OCI-LY1 (cell line): Measurements from ENCODE around the gene TRRAP.

Experiments
- H2AFZ ChIP-seq: fragments of 200-600 bp; sonication (generic), shearing (Covaris generic); 2 replicates; pipeline ENCODE4 v1.6.0; 2014; ENCODE audit warnings: antibody characterized with exemption, mild to moderate bottlenecking, low read length
- H3F3A ChIP-seq: fragments of 200-600 bp; sonication (generic), shearing (Covaris generic); 2 replicates; pipeline ENCODE4 v1.6.0; 2014; ENCODE audit warnings: mild to moderate bottlenecking, antibody characterized with exemption, low read length, moderate library complexity; ENCODE audit not compliant: insufficient read depth
- H3K27ac ChIP-seq: fragments of 200-600 bp; sonication (generic); 2 replicates; pipeline ENCODE4 v1.5.1; 2014; ENCODE audit warnings: low read length, mixed run types, mild to moderate bottlenecking, low read depth; ENCODE audit not compliant: poor library complexity, severe bottlenecking
- H3K27me3 ChIP-seq: fragments of 200-600 bp; sonication (generic); 2 replicates; pipeline ENCODE4 v1.6.0; 2014; ENCODE audit warnings: antibody characterized with exemption, mild to moderate bottlenecking, low read length, moderate library complexity; ENCODE audit not compliant: insufficient read depth
- H3K36me3 ChIP-seq: fragments of 200-600 bp; sonication (generic); 2 replicates; pipeline ENCODE4 v1.6.1; 2014; ENCODE audit warnings: mild to moderate bottlenecking, antibody characterized with exemption, low read length, moderate library complexity, mixed read lengths; ENCODE audit not compliant: insufficient read depth
- H3K4me1 ChIP-seq: fragments of 200-600 bp; sonication (generic); 2 replicates; pipeline ENCODE4 v1.5.1; 2014; ENCODE audit warnings: mild to moderate bottlenecking, low read length, moderate library complexity; ENCODE audit not compliant: insufficient read depth, severe bottlenecking
- H3K4me2 ChIP-seq: fragments of 200-600 bp; sonication (generic), shearing (Covaris generic); 2 replicates; pipeline ENCODE4 v1.6.1; 2014; ENCODE audit warnings: low read length
- H3K4me3 ChIP-seq: fragments of 200-600 bp; sonication (generic); 2 replicates; pipeline ENCODE4 v1.5.1; 2014; ENCODE audit warnings: low read length, low read depth, mild to moderate bottlenecking, mixed read lengths; ENCODE audit not compliant: poor library complexity, severe bottlenecking
- H3K79me2 ChIP-seq: fragments of 200-600 bp; shearing (Covaris generic); 2 replicates; pipeline ENCODE4 v1.6.1; 2016; ENCODE audit warnings: mixed run types, low read length, mixed read lengths; ENCODE audit not compliant: insufficient read depth
- H3K9ac ChIP-seq: fragments of 200-600 bp; sonication (generic), shearing (Covaris generic); 2 replicates; pipeline ENCODE4 v1.6.1; 2014; ENCODE audit warnings: mild to moderate bottlenecking, low read length, mixed read lengths
- H3K9me2 ChIP-seq: fragments of 200-600 bp; sonication (generic), shearing (Covaris generic); 2 replicates; pipeline ENCODE4 v1.6.1; 2014; ENCODE audit warnings: low read depth, mild to moderate bottlenecking, low read length, mixed read lengths
- H3K9me3 ChIP-seq: fragments of 200-600 bp; shearing (Covaris generic); 2 replicates; pipeline ENCODE4 v1.6.1; 2014; ENCODE audit warnings: low read length, mixed read lengths
- H4K20me1 ChIP-seq: fragments of 200-600 bp; sonication (generic), shearing (Covaris generic); 2 replicates; pipeline ENCODE4 v1.6.0; 2016; ENCODE audit warnings: mild to moderate bottlenecking, low read length; ENCODE audit not compliant: insufficient read depth
- EZH2 ChIP-seq: fragments of 200-600 bp; sonication (generic), shearing (Covaris generic); IDR thresholded peaks from 2 replicates; pipeline ENCODE4 v1.8.0; 2017; ENCODE audit warnings: borderline replicate concordance, mixed run types, mild to moderate bottlenecking, antibody characterized with exemption, low read length, moderate library complexity, mixed read lengths
- TF ChIP-seq, protein P1 (sequence below): fragments of 200-600 bp; sonication (generic), shearing (Covaris generic); IDR thresholded peaks from 2 replicates; pipeline ENCODE4 v1.5.1; 2017; ENCODE audit warnings: mild to moderate bottlenecking, antibody characterized with exemption, low read length, moderate library complexity, mixed read lengths

The TRRAP gene

DNA sequence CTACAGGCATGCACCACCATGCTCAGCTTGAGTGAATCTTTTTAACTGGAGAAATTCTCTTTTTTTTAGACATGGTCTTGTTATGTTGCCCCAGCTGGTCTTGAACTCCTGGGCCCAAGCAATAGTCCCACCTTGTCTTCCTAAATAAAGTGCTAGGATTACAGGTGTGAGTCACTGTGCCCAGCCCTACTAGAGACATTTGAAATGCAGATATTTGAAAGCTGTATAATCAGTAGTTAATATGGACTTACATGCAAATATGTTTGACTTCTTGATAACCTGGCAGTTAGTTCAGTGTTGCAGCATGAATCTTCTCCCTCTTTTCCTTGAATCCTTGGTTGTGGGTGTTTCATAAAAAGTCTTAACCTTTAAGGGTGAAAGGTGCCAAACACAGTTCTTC, 8.7 kb downstream of the TRRAP start:
- Histone ChIP-seq H2AFZ (no peak overlapping the region), H3K4me3 (no peak overlapping the region), H3K9me3 (no peaks in the 10 kb centered on the region), H3K79me2 (no peaks in the 10 kb centered on the region), H3K4me2 (no peak overlapping the region), H3K9me2 (no peaks in the 10 kb centered on the region), H3K36me3 (peaks cover 90% of the 10 kb centered on the region), H3K27ac (no peak overlapping the region), H3K4me1 (no peaks in the 10 kb centered on the region), H3K27me3 (no peaks in the 10 kb centered on the region), H3K9ac (no peak overlapping the region), H4K20me1 (no peaks in the 10 kb centered on the region), H3F3A (no peaks in the 10 kb centered on the region)
- TF ChIP-seq, protein P1, sequence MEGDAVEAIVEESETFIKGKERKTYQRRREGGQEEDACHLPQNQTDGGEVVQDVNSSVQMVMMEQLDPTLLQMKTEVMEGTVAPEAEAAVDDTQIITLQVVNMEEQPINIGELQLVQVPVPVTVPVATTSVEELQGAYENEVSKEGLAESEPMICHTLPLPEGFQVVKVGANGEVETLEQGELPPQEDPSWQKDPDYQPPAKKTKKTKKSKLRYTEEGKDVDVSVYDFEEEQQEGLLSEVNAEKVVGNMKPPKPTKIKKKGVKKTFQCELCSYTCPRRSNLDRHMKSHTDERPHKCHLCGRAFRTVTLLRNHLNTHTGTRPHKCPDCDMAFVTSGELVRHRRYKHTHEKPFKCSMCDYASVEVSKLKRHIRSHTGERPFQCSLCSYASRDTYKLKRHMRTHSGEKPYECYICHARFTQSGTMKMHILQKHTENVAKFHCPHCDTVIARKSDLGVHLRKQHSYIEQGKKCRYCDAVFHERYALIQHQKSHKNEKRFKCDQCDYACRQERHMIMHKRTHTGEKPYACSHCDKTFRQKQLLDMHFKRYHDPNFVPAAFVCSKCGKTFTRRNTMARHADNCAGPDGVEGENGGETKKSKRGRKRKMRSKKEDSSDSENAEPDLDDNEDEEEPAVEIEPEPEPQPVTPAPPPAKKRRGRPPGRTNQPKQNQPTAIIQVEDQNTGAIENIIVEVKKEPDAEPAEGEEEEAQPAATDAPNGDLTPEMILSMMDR = no peak
- no peak for TF ChIP-seq EZH2

DNA sequence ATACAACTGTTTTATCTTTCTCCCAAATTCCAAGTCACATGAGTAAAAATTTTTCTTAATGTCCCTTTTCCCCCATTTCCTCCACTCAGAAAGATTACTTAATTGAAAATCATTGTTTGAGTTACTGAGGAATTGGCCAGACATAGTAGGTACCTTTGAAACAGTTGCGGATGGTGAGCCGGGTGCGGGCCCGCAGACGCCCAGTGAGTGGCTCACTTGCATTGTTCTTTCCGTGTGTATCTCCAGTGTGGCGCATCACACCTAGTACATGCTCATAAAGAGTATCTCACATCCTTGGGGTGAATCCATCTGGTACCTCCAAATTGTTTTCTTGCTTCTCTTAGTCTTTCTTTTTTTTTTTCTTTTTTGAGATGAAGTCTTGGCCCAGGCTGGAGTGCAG, 14.3 kb downstream of the TRRAP start:
- no peaks in the 10 kb centered on the region for H4K20me1 ChIP-seq
- H3F3A ChIP-seq = no peaks in the 10 kb centered on the region
- H3K9me2 ChIP-seq = no peaks in the 10 kb centered on the region
- no peaks in the 10 kb centered on the region for H3K79me2 ChIP-seq
- no peak overlapping the region for H3K9ac ChIP-seq
- TF ChIP-seq, protein P1 = no peak
- no peak for TF ChIP-seq EZH2
- H3K36me3 ChIP-seq = peaks cover 92% of the 10 kb centered on the region
- no peaks in the 10 kb centered on the region for H3K27me3 ChIP-seq
- no peak overlapping the region for H3K4me3 ChIP-seq
- H3K27ac ChIP-seq = no peak overlapping the region
- H3K4me2 ChIP-seq = no peak overlapping the region
- no peak overlapping the region for H2AFZ ChIP-seq
- H3K4me1 ChIP-seq = no peaks in the 10 kb centered on the region
- H3K9me3 ChIP-seq = no peaks in the 10 kb centered on the region

DNA sequence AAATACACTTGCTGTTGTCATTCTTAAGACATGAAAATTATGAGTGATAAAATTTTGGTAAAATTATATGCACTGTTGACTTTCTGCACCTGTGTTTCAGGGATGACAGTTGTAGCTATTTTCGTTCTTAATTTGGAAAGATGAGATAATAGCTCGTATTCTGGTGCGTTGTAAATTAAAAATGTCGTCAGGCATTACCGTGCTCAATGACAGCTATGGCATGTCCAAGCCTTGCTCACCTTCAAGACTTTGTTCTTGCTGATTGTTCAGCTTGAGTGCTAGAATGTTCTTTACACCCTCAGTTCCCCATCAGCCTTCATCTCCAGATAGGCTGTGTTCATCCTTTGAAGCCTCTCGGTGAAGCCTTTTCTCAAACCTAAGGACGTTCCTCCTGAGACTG, 21.5 kb downstream of the TRRAP start:
- H3K27me3 ChIP-seq = no peaks in the 10 kb centered on the region
- H3F3A ChIP-seq = no peaks in the 10 kb centered on the region
- TF ChIP-seq EZH2 = no peak
- TF ChIP-seq, protein P1 = no peak
- H3K27ac ChIP-seq = no peak overlapping the region
- H3K4me3 ChIP-seq = no peak overlapping the region
- no peaks in the 10 kb centered on the region for H3K4me1 ChIP-seq
- no peak overlapping the region for H3K9ac ChIP-seq
- H3K9me2 ChIP-seq = no peaks in the 10 kb centered on the region
- peaks cover 99% of the 10 kb centered on the region for H3K36me3 ChIP-seq
- H2AFZ ChIP-seq = no peak overlapping the region
- no peak overlapping the region for H3K4me2 ChIP-seq
- H3K79me2 ChIP-seq = no peaks in the 10 kb centered on the region
- no peaks in the 10 kb centered on the region for H4K20me1 ChIP-seq
- H3K9me3 ChIP-seq = no peaks in the 10 kb centered on the region
